GM19193 (cell line): ENCODE data around the gene RGS7.

Source experiments
- POLR2A ChIP-seq: IDR thresholded peaks from 4 replicates; pipeline ENCODE4 v1.6.1; 2011; ENCODE audit not compliant: insufficient read depth, insufficient read length; ENCODE audit errors: extremely low read depth

Gene RGS7

DNA sequence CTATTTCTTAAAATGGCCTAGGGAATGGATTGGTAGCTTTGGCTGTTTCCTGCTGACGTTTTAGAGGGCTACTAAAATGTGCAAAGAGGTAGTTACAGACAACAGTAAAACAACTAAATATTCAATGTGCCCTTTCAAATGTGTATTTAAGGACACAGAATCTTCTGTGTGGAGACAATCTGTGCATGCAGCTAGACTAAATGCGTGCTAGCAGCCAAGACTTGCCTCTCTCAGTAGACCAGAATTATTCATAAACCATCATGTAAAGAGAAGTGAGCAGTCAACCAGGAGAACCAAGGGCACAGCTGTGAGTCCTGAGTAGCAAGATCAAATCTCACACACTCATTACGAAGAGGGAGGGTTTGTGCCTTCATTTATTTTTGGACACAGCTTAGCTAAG, 584.9 kb downstream of the RGS7 start:
- TF ChIP-seq POLR2A, result no peak

DNA sequence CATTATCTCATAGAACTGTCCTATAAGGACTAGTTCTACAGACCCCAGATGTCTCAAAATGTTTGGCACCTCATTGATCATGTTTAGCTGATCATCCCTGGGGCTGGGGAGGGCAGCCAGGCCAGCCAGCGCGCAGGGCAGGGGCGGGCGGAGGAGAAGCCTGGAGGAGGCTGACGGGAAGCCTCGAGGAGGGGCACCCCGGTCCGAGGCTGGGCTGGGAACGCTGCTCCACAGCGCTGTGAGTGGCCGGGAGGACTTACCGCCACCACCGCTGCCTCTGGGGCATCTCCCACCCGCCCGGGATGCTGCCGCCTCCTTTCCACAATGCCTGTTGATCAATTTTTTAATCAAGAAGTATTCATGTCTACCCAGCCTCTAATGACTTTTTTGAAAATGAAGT, 585.6 kb downstream of the RGS7 start:
- no peak for TF ChIP-seq POLR2A

DNA sequence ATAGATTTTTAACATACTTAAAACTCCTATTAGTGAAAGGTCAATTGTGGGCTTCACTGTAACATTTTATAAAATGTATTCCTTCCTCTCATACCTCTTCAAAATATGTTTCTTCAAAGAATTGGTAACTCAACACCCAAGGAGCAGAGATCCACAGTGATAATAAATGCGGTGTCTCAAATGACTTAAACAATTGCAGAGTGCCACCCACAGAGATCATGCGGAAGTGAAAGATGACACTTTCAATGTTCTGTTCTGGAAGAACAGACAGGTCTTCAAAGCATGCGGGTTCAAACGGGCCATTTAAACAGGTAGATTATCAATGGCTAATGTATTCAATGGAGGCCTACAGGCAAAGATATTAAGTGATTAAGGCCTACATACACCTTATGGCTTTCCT, 588.0 kb downstream of the RGS7 start:
- TF ChIP-seq POLR2A, result no peak

DNA sequence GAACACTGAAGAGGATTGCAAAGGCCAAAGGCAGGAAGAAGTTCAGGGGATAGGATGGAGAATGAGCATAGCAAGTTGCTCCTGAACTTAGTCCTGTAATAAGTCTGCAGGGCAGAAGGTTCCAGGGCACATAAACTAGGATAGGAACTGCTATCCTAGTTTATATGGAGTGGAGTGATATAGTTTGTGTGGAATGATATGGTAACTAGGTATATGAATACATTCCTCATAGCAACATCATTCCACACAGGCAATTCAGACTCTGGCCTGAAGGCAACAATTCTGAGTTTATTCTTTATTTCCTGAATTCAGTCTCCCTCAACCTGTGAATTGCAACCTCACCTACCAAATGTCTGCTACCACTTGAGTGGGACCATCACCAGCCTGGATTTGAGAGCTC, 590.2 kb downstream of the RGS7 start:
- no peak for TF ChIP-seq POLR2A

DNA sequence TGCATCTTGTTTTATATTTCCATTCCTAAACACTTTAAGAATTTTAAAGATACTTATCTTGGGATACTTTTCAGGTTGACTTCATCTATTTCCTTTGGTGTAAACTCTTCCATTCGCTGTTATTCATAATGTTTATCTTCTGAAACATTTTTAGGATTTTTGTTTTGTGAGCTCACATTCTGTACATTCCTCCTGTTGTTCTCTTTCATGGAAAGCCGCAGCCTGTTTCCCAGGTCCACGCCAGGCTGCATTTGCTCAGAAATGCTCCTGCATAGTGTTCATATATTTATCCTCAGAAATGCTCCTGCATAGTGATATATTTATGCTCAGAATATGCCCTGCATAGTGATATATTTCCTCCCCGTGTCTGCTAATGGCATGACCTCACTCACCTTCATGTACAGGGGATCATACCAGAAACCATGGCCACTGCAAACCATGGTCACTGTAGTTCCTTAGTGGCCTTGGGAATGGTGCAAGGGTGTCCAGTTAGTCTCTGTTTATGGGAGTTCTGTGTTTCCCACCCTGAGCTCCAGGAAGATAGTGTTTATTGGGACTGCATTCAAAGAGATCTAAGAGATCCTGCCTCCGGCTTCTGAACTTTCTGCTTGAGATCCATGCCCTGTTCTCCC, 591.2 kb downstream of the RGS7 start:
- no peak for TF ChIP-seq POLR2A

DNA sequence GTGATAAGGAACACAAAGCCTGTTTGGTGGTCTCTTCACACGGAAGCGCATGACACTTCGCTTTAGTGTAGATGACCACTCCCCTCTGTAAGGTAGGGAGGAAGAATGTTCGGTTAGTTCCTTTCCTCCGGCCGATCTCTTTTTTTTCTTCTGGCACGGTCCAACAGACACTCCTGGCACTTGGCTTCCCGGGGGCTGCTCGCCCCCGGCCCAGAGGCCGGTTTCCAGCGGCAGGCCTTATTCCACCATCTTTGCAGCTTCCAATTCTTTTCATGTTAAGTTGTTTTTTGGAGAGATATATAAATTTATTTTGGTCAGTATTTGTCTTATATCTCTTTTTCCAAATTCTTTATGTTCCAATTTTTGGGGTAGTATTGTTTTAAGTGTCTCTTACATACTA, 593.2 kb downstream of the RGS7 start:
- no peak for TF ChIP-seq POLR2A

DNA sequence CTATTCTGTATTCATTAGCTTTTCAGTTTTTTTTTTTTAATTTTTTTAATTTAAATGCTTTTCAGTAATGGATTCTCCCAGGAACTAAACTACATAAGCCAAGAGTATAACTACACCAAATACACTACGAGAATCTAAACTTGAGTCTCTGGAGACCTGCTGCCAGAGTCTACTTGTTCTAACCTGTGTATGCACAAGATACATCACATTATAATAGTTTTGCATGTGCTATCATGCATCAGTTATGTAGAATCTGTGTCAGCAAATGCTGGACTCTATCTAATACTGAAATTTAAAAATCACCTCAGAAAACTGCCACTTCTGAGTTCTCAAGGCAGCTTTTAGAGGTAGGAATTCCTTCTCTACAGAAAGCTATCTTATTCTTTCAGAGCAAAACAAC, 598.7 kb downstream of the RGS7 start:
- no peak for TF ChIP-seq POLR2A

DNA sequence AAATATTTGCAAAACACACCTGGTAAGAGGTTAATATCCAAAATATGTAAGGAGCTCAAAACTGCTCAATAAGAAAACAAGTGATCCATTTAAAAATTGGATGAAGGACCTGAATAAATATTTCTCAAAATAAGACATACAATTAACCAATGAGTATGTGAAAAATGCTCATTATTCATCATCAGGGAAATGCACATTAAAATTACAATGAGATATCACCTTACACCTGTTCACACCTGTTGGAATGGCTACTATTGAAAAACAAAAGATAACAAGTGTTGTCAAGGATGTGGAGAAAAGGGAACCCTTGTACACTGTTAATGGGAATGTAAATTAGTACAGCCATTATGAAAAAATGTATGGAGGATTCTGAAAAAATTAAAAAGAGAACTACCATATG, 609.1 kb downstream of the RGS7 start:
- no peak for TF ChIP-seq POLR2A

DNA sequence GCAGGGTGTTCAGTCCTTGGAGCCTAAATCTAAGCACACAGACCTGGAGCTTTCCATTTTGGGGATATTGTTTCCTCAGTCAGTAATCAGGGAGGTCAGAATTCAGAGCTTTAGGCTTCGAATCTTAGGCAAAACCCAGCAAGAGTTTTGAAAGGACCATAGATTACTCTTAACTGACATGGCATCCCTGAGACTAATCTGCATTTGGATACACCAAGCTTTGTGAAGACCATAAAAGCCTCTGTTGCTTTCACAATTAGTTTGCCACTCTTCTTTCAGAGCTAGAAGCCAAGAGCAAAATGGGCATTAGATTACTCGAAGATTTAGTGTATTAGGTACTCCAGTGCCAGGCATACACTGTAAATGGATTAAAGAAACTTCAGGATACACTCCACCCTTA, 613.3 kb downstream of the RGS7 start:
- TF ChIP-seq POLR2A, result no peak

DNA sequence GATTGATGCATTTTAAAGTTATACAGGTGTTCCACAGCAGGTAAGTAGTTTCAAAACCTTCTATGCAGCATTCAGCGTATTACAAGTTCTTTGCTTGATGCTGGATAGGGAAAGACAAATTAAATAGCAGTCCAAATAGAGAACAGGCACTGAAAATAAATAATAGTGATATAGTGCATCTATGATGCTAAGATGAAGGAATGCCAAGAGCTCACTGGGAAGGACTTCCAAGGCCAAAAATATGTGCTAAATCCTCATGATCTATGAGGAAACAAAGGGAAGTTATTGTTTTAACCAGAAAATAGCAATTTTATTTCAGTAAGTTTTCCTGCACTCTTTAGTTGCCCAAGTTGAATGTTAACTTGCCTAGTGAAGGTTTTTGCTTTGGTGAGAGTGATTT, 617.3 kb downstream of the RGS7 start:
- TF ChIP-seq POLR2A, result no peak

DNA sequence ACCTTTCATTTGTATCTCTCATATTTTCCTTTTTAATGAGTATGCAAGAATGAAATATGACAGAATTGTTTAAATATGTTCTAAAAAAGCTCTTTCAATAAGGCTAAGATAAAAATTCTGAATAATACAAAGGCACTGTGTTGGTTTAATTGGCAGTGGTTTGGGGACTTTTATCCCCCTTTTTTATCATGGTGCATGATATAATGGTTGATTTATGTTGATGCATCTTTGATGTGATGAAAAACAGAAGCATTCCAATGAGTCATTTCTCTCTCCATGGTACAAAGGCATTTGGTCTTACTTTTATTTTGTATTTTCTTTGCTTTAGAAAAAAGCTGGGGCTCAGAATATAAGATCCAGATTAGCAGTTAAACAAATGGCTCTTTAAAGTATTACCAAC, 617.9 kb downstream of the RGS7 start:
- TF ChIP-seq POLR2A, result no peak

DNA sequence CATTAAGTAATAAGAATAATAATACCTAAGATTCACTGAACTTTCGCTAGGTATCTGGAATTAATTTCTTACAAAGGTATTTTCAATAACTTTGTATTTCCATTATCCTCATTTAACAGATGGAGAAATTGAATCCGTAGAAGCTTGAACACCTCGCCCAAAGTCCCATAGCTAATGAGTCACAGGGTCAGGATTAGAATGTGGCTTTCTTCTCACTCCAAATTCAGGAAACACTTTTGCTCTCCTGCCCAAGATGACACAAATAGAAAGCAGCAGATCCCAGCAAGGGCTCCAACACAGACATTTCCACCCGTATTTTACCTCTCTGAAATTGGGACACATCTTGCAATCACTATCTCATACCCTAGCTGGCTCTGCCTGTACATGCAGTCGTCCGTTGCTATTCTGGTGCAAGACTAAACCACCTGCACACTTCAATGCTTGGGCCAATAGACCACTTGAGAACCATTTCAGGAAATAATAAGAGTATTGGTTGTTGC, 619.2 kb downstream of the RGS7 start:
- TF ChIP-seq POLR2A, result no peak

DNA sequence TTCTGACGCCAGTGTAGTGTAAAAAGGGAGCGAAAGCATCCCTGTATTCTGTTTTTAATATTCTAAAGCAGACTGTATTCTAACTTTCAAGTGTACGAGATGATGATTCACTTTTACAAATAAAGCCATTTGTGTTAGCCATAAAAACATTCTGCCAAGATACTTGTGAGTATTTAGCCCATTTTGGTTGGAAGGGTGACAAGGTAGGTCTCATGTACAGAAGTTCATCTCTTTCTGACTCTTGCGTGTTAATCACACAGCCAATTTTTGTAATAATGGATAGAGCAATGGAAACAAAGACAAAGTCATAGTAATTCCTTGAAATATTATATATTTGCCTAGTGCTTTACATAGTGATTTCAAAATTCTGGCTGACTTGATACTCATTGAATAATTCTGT, 619.7 kb downstream of the RGS7 start:
- TF ChIP-seq POLR2A, result no peak

DNA sequence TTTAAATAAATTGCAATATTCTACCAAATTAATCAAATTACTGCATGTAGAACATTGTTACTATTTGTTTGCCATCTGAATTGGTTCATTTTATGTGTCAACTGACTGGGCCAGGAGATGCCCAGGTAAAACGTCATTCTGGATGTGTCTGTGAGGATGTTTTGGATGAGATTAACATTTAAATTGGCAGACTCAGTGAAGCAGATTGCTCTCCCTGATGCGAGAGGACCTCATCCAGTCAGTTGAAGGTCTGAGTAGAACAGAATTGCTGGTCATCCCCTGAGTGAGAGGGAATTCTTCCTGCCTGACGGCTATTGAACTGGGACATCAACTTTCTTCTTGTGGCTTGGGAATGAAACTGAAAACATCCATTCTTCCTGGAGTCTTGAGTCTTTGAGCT, 623.0 kb downstream of the RGS7 start:
- no peak for TF ChIP-seq POLR2A

DNA sequence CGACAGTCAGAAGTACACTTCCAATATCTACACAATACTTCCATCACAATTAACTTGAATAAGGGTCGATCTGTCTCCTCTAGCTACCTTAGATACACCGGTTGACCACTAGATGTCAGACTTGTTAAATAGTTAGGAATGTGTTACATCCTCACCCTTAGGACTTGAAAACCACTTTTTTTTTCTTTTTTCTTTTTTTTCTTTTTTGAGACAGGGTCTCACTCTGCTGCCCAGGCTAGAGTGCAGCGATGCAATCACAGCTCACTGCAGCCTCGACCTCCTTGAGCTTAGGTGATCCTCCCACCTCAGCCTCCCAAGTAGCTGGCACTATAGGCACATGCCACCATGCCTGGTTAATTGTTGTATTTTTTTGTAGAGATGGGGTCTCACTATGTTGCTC, 624.6 kb downstream of the RGS7 start:
- no peak for TF ChIP-seq POLR2A
